Esophagus squamous epithelium (tissue), 4 donors: ENCODE results near the gene UBE2Q2.

Source experiments
- POLR2A ChIP-seq, 4 donors: fragments of 450-650 bp; IDR thresholded peaks; one replicate each; pipeline ENCODE4 v1.6.1; 2017; ENCODE audit warnings: antibody characterized with exemption in 4 of 4, mild to moderate bottlenecking in 4 of 4, moderate library complexity in 3 of 4
- TF ChIP-seq, protein P1 (sequence below), 6 experiments: fragments of 450-650 bp in 4 of 6; fragments of 200-600 bp in 2 of 6; sonication (generic) in 2 of 6; IDR thresholded peaks; one replicate each; pipeline ENCODE4 v1.5.1; 2016 to 2019; ENCODE audit warnings: antibody characterized with exemption in 6 of 6, mild to moderate bottlenecking in 4 of 6, moderate library complexity in 4 of 6

- TF ChIP-seq, protein P1, sequence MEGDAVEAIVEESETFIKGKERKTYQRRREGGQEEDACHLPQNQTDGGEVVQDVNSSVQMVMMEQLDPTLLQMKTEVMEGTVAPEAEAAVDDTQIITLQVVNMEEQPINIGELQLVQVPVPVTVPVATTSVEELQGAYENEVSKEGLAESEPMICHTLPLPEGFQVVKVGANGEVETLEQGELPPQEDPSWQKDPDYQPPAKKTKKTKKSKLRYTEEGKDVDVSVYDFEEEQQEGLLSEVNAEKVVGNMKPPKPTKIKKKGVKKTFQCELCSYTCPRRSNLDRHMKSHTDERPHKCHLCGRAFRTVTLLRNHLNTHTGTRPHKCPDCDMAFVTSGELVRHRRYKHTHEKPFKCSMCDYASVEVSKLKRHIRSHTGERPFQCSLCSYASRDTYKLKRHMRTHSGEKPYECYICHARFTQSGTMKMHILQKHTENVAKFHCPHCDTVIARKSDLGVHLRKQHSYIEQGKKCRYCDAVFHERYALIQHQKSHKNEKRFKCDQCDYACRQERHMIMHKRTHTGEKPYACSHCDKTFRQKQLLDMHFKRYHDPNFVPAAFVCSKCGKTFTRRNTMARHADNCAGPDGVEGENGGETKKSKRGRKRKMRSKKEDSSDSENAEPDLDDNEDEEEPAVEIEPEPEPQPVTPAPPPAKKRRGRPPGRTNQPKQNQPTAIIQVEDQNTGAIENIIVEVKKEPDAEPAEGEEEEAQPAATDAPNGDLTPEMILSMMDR (IDR thresholded peaks at IDR 0.05) = no peak
- TF ChIP-seq POLR2A (IDR thresholded peaks at IDR 0.05) = no peak
These were observed 1.5 kb downstream of the UBE2Q2 start for GRCh38 chr15:75844629-75845335.
